GM21515 (cell line): ENCODE data around the gene RBPMS2.

Experiments used
- ATAC-seq: cut with Tn5 transposase; IDR thresholded peaks from one replicate; pipeline ENCODE4 v1.9.1; 2021; ENCODE audit not compliant: unreplicated experiment

Gene RBPMS2

GRCh38 chr15:64731012-64731804, 44.2 kb downstream of the RBPMS2 start:
- ATAC-seq = no peak

DNA sequence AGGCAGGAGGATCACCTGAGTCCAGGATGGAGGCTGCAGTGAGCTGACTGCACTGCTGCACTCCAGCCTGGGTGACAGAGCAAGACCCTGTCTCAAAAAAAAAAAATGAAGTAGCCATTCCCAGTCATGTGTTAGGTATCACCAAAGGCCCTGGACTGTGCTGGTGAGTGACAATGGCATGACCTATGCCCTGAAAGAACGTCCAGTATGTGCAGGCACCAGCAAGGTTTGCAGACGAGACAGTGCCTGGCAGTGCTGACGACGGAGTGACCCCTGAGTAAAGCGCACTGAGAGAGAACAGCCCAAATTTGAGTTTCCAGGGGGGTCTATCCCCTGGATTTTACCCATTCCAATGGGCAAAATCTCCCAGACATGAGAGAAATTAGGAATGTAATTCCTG, 45.2 kb downstream of the RBPMS2 start:
- no peak for ATAC-seq

- ATAC-seq = no peak
Observed at GRCh38 chr15:64720188-64720587, 55.2 kb downstream of the RBPMS2 start.

- no peak for ATAC-seq
Observed at GRCh38 chr15:64717735-64718495, 57.5 kb downstream of the RBPMS2 start.

DNA sequence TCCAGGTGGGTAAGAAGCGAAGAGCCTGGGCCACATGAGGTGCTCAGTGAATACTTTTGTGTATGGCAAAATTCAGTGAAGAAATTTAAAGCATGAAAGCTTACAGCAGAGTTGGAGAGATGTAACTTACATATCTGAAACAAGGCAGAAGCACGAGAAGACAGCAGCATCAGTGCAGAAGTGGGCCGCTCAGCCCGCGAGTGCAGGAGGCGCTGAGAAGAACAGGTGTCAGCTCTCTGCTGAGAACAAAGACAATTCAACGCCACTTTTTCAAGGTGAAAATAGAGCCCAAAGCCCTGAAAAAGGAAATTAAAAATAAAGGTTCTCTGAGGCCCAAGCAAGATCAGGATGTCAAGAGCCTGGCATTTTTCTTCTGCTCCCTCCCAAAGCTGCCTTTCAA, 58.3 kb downstream of the RBPMS2 start:
- no peak for ATAC-seq

DNA sequence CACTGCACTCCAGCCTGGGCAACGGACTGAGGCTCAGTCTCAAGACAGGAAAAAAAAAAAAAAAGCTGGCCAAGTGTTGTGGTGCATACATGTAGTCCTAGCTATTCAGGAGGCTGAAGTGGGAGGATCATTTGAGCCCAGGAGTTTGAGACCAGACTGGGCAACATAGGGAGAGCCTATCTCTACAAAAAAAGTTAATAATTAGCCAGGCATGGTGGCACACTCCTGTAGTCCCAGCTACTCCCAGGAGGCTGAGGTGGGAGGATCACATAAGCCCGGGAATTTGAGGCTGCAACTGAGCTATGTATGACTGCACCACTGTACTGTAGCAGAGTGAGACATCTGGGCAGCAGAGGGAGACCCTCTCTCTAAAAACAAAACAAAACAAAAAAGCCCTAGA, 58.9 kb downstream of the RBPMS2 start:
- no peak for ATAC-seq

DNA sequence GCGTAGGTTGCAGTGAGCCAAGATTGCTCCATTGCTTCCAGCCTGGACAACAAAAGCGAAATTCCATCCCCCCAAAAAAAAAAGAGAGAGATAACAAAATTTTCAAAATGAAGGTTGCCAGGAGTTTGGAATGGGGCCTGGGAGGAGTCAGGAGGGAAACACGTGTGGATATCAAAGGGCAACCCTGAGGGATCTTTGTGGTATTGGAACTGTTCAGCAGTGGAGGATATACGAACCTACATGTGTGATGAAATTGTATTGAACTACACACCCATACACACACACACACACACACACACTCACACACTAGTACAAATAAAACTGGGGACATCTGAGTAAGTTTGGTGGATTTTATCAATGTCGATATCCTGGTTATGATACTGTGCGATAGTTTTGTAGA, 61.8 kb downstream of the RBPMS2 start:
- ATAC-seq = no peak

DNA sequence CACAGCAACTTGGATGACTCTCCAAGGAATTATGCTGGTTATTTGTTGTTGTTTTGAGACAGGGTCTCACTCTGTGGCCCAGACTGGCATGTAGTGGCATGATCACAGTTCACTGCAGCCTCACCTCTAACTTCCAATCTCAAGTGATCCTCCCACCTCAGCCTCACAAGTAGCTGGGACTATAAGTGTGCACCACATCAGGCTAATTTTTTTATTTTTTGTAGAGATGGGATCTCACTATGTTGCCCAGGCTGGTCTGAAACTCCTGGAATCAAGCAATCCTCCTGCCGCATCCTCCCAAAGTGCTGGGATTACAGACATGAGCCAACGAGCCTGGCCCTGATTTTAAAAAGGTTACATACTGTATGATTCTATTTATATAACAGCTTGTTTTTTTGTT, 63.0 kb downstream of the RBPMS2 start:
- no peak for ATAC-seq

DNA sequence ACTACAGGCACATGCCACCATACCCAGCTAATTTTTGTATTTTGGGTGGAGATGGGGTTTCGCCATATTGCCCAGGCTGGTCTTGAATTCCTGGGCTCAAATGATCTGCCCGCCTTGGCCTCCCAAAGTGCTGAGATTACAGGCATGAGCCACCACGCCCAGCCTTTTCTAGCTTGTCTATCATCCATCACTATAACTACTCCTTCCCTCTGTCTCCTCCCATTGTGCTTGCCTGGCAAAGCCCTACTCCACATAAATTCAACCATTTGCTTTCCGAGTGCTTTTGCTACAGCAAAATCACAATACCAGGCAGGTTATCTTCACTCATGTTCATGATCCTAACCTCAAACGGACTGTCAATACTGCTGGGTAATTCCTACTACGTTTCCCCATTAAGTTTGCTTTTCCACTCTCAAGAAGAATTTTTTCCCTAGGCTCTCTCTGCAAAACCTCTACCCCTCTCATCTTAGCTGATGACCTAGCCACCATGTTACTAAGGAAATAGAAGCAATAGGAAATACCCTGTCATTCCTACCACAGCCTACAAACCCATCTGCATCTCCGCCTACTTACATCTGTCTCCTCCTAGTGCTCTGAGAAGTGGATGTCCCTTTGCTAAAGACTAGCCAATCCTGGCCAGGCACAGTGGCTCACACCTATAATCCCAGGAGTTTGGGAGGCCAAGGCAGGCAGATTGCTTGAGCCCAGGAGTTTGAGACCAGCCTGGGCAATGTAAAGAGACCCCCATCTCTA, 64.5 kb downstream of the RBPMS2 start:
- no peak for ATAC-seq

- ATAC-seq = no peak
Observed at GRCh38 chr15:64706011-64706911, 69.1 kb downstream of the RBPMS2 start.

DNA sequence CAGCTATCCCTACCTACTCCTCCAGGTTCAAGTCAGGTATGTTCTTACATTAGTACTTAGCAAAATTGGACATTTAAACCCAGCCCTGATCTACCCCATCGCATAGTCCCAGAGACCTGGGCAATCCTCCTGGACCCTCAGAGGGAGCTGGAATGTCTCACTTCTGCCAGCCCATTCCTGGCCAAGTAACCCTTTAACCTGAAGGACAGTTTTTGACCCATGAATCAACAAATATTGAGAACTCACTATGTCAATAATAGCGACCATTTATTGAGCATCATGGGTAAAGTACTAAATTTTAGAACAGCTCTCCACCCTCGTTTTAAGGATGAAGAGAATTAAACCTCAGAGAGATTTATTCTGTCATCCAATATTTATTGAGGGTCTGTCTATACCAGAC, 70.4 kb downstream of the RBPMS2 start:
- ATAC-seq = no peak

DNA sequence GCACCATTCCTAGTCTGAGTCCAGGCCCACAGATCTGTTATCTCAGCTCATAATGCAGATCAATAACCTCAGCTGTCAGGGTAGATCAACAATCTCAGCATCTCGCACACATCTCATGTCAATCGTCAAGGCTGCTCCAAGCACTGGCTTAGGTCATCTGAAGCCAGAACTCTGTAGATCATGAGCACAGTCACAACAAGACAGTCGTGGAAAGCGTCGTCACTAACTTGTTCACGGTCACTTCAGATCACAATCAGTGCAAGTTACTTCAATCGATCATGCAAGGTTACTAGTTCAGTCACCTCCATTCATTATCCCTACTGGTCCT, 71.8 kb downstream of the RBPMS2 start:
- no peak for ATAC-seq

DNA sequence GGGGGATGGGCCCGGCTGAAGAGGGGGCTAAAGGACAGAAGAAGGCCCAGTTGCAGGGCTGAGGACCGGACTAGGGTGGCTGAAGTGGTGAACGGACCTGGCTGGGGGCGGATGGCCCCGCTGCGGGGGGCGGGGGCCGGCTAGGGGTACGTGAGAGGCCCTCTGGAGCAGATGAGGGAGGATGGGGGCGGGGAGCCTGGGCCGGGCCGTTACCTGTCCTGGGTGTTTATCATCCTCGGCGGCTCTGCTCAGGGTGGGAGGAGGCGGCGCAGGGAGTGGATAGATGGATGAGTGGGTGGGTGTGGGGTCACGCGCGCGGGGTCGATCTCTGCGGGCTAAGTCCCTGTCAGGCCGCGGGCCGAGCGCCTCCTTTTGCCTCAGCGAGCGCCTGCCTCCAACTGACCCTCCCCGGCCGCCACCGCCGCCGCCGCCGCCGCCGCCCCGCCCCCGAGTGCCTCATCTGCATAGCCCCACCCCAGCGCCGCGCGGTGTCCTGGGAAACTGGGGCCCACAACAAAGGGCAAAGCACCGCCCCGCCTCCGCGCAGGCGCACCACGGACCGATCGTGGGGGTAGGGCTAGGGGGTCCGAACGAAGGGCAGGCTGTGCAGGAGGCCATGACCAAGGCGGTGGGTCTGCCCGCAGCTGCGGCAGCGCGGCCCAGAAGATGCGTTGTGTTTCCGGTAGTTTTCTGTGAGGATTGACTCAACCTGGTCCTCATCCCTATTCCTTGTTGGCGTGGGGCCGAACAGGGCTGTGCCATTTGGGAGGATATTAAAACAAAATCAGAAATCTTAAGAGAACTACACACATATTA, 72.4 kb downstream of the RBPMS2 start:
- ATAC-seq = peak; percentile 80

DNA sequence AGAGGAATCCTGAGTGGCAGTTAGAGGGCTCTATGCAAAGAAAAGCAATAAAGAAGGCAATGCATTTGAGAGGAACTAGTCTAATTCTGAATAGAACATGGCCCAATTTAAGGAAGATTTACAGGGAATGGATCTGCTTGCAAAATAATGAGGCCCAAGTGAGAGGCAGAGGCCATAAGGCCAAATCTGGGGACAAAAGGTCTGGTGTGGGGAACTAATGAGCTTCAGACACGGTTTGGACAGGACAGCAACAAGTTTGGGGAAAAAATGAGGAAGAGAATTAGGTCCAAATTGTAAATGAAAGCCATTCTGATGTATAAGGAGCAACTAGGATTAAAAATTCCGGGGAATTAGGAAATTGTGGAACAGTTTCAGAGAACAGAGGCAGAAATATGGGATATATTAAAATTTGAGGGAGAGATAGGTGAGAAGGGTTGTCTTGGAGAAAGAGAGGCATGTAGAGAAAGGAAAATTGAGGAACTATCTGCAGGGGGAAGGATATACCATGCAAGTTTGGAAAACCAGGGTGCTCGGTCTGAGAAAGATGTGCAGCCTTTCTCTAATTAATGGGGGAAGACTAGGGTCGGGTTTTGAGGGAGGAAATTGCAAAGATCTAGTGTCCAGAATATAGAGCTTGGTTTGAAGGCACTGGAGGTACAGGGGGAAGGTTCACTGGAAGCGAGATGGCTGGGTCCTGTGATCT, 73.8 kb downstream of the RBPMS2 start:
- no peak for ATAC-seq

GRCh38 chr15:64701051-64701450, 74.3 kb downstream of the RBPMS2 start:
- ATAC-seq = no peak

GRCh38 chr15:64699751-64700388, 75.5 kb downstream of the RBPMS2 start:
- ATAC-seq = no peak

DNA sequence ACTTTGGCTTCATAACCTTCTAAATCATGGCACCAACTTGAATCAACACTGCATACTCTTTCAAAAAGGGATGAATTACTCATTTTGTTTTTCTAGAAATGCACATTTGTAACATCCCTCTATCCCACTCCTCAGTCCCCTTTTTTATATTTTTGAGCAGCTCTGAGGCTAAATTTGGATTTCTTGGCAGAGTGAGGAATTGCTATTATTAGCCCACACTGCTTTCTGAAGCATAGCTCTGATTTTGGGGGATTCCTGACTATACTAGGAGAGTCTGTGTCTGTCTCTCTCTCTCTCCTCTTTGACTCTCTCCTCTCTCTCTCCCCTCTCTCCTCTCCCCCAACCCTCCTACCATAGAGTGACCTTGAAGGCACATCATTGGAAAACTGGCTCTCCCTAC, 76.6 kb downstream of the RBPMS2 start:
- ATAC-seq = no peak

- ATAC-seq = no peak
Observed at GRCh38 chr15:64697911-64698369, 77.4 kb downstream of the RBPMS2 start.

DNA sequence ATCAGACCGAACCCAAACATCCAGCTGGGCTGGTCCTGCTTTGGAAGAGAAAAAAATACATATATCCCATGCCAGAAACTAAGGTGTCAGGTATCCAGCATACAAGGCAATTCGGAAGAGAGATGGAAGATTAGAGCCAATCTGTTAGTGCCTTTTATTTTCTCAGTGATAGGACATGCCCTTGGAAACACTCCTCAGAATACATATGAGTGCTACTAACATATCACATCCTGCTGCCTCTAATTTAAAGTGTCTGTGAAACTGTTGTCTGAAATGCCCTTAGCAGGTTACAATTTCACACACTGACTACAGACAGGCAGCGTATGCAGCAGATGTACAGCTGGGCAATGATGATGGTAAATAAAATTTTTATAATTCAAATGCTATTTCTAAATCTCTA, 78.9 kb downstream of the RBPMS2 start:
- ATAC-seq = no peak
